GM21528 (cell line): ENCODE results near the gene DCBLD1.

Experiments used
- ATAC-seq: cut with Tn5 transposase; IDR thresholded peaks from one replicate; pipeline ENCODE4 v1.9.1; 2021; ENCODE audit warnings: mild to moderate bottlenecking, moderate library complexity; ENCODE audit not compliant: unreplicated experiment, low FRiP score

The DCBLD1 gene

GRCh38 chr6:117552618-117553017, 70.1 kb downstream of the DCBLD1 start:
- ATAC-seq: no peak

GRCh38 chr6:117553142-117553541, 70.7 kb downstream of the DCBLD1 start:
- no peak for ATAC-seq

GRCh38 chr6:117555262-117555849, 72.9 kb downstream of the DCBLD1 start:
- ATAC-seq: no peak

- ATAC-seq: peak; percentile 48
Measured at GRCh38 chr6:117555882-117556498, 73.5 kb downstream of the DCBLD1 start.

- ATAC-seq: no peak
Measured at GRCh38 chr6:117557951-117558350, 75.5 kb downstream of the DCBLD1 start.

DNA sequence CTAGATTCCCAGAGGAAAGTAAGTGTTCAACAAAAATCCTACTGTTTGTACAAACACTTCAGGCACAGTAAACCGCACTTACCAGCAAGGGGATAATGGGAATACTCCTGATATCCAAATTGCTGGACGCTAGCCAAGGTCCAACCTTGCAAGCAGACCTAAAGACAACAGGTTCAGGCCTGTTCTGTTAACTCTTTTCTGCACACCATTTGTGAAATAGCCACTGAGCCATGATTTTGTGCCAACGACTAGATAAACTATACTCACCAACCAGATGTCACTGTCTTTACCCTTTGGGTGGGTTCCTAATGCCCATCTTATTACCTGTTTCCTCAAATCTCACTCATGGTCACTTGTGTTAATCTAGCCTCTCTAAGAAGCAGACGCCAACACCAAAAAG, 76.3 kb downstream of the DCBLD1 start:
- no peak for ATAC-seq

GRCh38 chr6:117559299-117559698, 76.8 kb downstream of the DCBLD1 start:
- no peak for ATAC-seq

- ATAC-seq: no peak
Measured at GRCh38 chr6:117561128-117561527, 78.7 kb downstream of the DCBLD1 start.

DNA sequence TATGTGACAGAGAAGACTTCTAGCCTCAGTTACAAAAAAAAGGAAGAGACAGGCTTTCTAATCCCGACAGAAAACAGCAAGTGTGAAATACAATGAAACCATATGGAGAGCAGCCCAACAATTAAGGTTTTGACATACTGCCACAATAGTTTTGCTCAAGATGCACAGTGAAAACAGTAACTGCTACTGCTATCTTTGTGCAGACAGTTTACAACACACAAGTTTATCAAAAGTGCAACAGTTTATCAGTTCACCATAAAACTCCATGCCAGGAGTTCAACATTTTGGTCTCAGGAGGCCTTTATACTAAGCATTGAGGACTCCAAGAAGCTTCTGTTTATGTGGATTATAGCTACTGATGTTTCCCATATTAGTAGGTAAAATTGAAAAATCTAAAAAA, 82.2 kb downstream of the DCBLD1 start:
- ATAC-seq: no peak

- ATAC-seq: no peak
Measured at GRCh38 chr6:117568247-117568646, 85.8 kb downstream of the DCBLD1 start.

GRCh38 chr6:117568831-117569410, 86.4 kb downstream of the DCBLD1 start:
- ATAC-seq: no peak

GRCh38 chr6:117573006-117573680, 90.7 kb downstream of the DCBLD1 start:
- no peak for ATAC-seq

- ATAC-seq: no peak
Measured at GRCh38 chr6:117574198-117574597, 91.7 kb downstream of the DCBLD1 start.

- ATAC-seq: no peak
Measured at GRCh38 chr6:117585647-117586046, 103.2 kb downstream of the DCBLD1 start.

GRCh38 chr6:117590447-117590846, 108.0 kb downstream of the DCBLD1 start:
- ATAC-seq: no peak

DNA sequence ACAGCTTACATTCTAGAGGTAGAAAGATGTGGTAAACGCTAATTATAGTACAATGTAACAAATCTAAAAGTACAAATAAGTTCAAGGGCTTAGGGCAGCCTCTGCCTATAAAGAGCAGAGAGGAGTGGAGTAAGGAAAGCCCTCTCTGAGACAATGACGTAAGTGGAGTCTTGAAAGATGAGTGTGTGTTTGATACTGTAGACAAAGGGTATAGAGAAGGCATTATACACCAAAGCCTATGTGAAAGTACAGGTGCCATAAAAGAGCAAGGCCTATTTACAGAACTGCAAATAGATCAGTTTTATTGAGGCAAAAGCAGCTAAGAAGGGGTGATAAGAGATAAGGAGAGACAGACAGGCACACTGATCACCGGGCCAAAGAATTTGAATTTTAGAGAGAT, 108.9 kb downstream of the DCBLD1 start:
- ATAC-seq: no peak

DNA sequence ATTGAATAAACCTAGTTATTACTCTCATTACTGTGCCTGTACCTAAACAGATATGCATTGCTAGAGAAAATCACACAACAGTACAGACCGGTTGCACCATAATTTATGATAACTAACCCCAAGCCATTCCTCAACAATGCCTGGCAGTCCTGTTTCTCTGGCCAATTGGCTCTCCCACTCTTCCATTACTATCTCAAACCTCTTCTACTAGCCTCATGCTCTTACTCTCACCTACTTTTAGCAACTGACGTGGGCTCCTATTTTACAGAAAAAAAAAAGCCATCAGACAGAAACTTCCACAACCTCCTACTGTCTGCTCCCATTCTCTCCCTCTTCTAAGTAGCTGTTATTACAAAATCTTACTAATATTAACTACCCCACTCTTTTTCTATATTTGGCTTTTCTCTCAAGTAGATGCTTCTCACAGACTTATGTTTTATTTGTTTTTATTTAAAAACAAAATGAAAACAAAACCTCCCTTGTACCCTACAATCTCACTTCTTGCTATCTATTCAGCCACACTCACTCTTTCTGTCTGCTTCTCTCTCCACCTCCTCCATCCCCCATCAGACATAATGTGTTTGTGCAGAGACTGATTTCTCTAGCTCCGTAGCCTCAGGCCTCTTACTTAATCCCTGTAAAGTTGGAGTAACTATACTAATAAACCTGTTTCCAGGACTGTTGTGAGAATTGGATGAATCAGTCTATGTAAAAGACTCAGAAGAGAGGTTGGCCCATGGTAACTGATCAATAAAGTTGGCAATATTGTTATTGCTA, 110.7 kb downstream of the DCBLD1 start:
- no peak for ATAC-seq

DNA sequence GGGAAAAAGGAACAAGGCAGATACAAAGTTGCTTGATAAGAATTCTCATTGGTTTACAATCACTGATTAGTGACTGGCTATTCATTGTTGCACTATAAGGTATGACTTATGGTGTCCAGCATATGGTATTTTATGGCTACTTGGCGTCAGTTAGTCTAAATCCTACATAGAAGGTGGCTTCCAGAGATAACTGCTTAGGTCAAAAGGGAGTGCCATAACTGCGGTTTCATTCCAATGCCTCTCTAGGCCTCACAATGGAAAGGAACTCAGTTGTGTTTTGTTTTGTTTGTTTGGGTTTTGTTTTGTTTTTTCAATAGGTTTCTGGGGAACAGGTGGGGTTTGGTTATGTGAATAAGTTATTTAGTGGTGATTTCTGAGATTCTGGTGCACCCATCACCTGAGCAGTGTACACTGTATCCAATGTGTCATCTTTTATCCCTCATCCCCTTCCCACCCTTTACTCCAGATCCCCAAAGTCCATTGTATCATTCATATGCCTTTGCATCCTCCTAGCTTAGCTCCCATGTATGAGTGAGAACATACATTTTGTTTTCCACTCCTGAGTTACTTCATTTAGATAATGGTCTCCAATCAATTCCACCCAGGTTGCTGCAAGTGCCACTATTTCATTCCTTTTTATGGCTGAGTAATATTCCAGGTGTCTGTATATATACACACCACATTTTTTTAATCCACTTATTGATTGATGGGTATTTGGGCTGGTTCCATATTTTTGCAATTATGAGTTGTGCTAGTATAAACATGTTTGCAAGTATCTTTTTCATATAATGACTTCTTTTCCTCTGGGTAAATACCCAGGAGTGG, 112.8 kb downstream of the DCBLD1 start:
- no peak for ATAC-seq

DNA sequence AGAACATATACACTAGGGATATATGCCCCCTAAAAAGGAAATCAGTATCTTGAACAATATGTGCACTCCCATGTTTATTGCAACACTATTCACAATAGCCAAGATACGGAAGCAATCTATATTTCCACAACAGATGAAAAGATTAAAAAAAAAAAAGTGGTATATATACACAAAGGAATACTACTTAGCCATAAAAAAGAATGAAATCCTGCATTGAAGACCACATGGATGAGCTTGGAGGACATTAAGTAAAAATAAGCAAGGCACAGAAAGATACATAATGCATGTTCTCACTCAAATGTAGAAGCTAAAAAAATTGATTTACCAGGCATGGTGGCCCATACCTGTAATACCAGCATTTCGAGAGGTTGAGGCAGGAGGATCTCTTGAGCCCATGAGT, 115.3 kb downstream of the DCBLD1 start:
- ATAC-seq: no peak
